ENCODE results near the gene BATF2.

The BATF2 gene

GRCh38 chr11:64998141-64998540 is 1.4 kb upstream of the BATF2 start:
- no peaks in the 10 kb centered on the region for H3F3A ChIP-seq (ENCODE audit: low read depth)
- no peak overlapping the region for H3K9ac ChIP-seq (ENCODE audit: low read depth, low read length, poor library complexity, severe bottlenecking)
- H3K4me1 ChIP-seq (ENCODE audit: insufficient read depth, low read length, poor library complexity, severe bottlenecking), result peaks cover 3% of the 10 kb centered on the region
- peak overlapping the region; percentile 60 for H2AFZ ChIP-seq (ENCODE audit: low read length)
- no peaks in the 10 kb centered on the region for H3K36me3 ChIP-seq (ENCODE audit: insufficient read depth, low read length)
- no peaks in the 10 kb centered on the region for H3K79me2 ChIP-seq (ENCODE audit: insufficient read depth, low read length)
- TF ChIP-seq EZH2phosphoT487 (IDR thresholded peaks at IDR 0.05; ENCODE audit: borderline replicate concordance), result no peak
- no peak for TF ChIP-seq CTCF (conservative IDR thresholded peaks at IDR 0.05; ENCODE audit: low read length)
- no peak overlapping the region for H3K4me2 ChIP-seq (ENCODE audit: low read depth, low read length, poor library complexity, severe bottlenecking)
- H3K9me3 ChIP-seq (ENCODE audit: insufficient read depth, low read depth, low read length), result no peaks in the 10 kb centered on the region
- H3K9me2 ChIP-seq (replicated peaks; ENCODE audit: low read depth, low read length), result no peaks in the 10 kb centered on the region
- no peaks in the 10 kb centered on the region for H3K27me3 ChIP-seq (ENCODE audit: insufficient read depth, low read length, poor library complexity, severe bottlenecking)
- no peak overlapping the region for H3K4me3 ChIP-seq (ENCODE audit: low read length, poor library complexity, severe bottlenecking)
- no peaks in the 10 kb centered on the region for H4K20me1 ChIP-seq (ENCODE audit: insufficient read depth, low read length, poor library complexity, severe bottlenecking)

GRCh38 chr11:64996327-64996709 is 453 bp downstream of the BATF2 start:
- Histone ChIP-seq H2AFZ (ENCODE audit: low read length) (no peak overlapping the region), H3K27me3 (ENCODE audit: insufficient read depth, low read length, poor library complexity, severe bottlenecking) (no peaks in the 10 kb centered on the region), H3F3A (ENCODE audit: low read depth) (no peaks in the 10 kb centered on the region), H3K36me3 (ENCODE audit: insufficient read depth, low read length) (no peaks in the 10 kb centered on the region), H4K20me1 (ENCODE audit: insufficient read depth, low read length, poor library complexity, severe bottlenecking) (no peaks in the 10 kb centered on the region), H3K79me2 (ENCODE audit: insufficient read depth, low read length) (no peaks in the 10 kb centered on the region), H3K9me3 (ENCODE audit: insufficient read depth, low read depth, low read length) (no peaks in the 10 kb centered on the region), H3K4me3 (ENCODE audit: low read length, poor library complexity, severe bottlenecking) (no peak overlapping the region), H3K4me1 (ENCODE audit: insufficient read depth, low read length, poor library complexity, severe bottlenecking) (peaks cover 3% of the 10 kb centered on the region), H3K9me2 (replicated peaks; ENCODE audit: low read depth, low read length) (no peaks in the 10 kb centered on the region), H3K9ac (ENCODE audit: low read depth, low read length, poor library complexity, severe bottlenecking) (no peak overlapping the region), H3K4me2 (ENCODE audit: low read depth, low read length, poor library complexity, severe bottlenecking) (peak overlapping the region; percentile 50)
- no peak for TF ChIP-seq EZH2phosphoT487 (IDR thresholded peaks at IDR 0.05; ENCODE audit: borderline replicate concordance)
- no peak for TF ChIP-seq CTCF (conservative IDR thresholded peaks at IDR 0.05; ENCODE audit: low read length)

DNA sequence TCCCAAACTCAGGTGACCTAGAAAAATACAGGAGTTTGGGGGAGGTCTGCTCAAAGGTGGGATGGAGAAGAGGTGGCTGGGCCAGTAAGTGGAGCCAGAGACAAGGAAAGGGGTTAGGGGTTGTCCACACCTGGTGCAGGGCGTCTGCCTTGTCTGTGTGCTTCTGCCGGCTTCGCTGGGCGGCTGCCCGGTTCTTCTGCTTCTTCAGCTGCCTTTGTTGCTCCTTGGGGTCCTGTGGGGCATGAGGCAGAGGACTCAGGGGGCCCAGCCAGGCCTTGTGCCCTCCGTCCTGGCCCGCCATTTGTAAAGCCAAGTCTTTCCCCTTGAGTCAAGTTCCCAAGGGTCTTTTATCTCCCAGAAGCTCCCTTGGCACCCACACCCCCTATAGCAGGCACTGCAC is 2.5 kb downstream of the BATF2 start:
- H3F3A ChIP-seq (ENCODE audit: low read depth), result no peaks in the 10 kb centered on the region
- H3K9ac ChIP-seq (ENCODE audit: low read depth, low read length, poor library complexity, severe bottlenecking), result no peak overlapping the region
- no peaks in the 10 kb centered on the region for H3K79me2 ChIP-seq (ENCODE audit: insufficient read depth, low read length)
- no peak for TF ChIP-seq CTCF (conservative IDR thresholded peaks at IDR 0.05; ENCODE audit: low read length)
- no peak for TF ChIP-seq EZH2phosphoT487 (IDR thresholded peaks at IDR 0.05; ENCODE audit: borderline replicate concordance)
- no peaks in the 10 kb centered on the region for H3K27me3 ChIP-seq (ENCODE audit: insufficient read depth, low read length, poor library complexity, severe bottlenecking)
- H3K4me3 ChIP-seq (ENCODE audit: low read length, poor library complexity, severe bottlenecking), result no peak overlapping the region
- H3K36me3 ChIP-seq (ENCODE audit: insufficient read depth, low read length), result no peaks in the 10 kb centered on the region
- H3K4me2 ChIP-seq (ENCODE audit: low read depth, low read length, poor library complexity, severe bottlenecking), result no peak overlapping the region
- H3K4me1 ChIP-seq (ENCODE audit: insufficient read depth, low read length, poor library complexity, severe bottlenecking), result peaks cover 8% of the 10 kb centered on the region
- H3K9me2 ChIP-seq (replicated peaks; ENCODE audit: low read depth, low read length), result no peaks in the 10 kb centered on the region
- H3K9me3 ChIP-seq (ENCODE audit: insufficient read depth, low read depth, low read length), result no peaks in the 10 kb centered on the region
- no peak overlapping the region for H2AFZ ChIP-seq (ENCODE audit: low read length)
- H4K20me1 ChIP-seq (ENCODE audit: insufficient read depth, low read length, poor library complexity, severe bottlenecking), result no peaks in the 10 kb centered on the region

Data from Loucy (cell line).